GM23248 (cell line): ENCODE results near the gene PRKCQ. TPM values are rescaled to one million over a fixed set of nuclear protein-coding genes. Genes with fewer than 3 reads are reported as not detected.

Source experiments
- DNase-seq: peaks from one replicate; pipeline ENCODE4 v3.0.0-alpha.2; 2015
- H2AFZ ChIP-seq: fragments of 200-600 bp; sonication (generic); 2 replicates; pipeline ENCODE4 v1.6.1; 2016; ENCODE audit warnings: antibody characterized with exemption
- H3F3A ChIP-seq: fragments of 200-600 bp; sonication (generic); 2 replicates; pipeline ENCODE4 v1.6.1; 2016; ENCODE audit warnings: mild to moderate bottlenecking, antibody characterized with exemption, mixed run types; ENCODE audit not compliant: insufficient read depth
- H3K27ac ChIP-seq: fragments of 200-600 bp; sonication (generic); 2 replicates; pipeline ENCODE4 v1.5.1; 2016; ENCODE audit warnings: mild to moderate bottlenecking
- H3K27me3 ChIP-seq: fragments of 200-600 bp; sonication (generic); replicated peaks from 2 replicates; pipeline ENCODE4 v1.6.1; 2016; ENCODE audit warnings: mild to moderate bottlenecking; ENCODE audit not compliant: insufficient read depth
- H3K36me3 ChIP-seq: fragments of 200-600 bp; sonication (generic); 2 replicates; pipeline ENCODE4 v1.6.1; 2016; ENCODE audit warnings: low read depth, mild to moderate bottlenecking
- H3K4me1 ChIP-seq: fragments of 200-600 bp; sonication (generic); 2 replicates; pipeline ENCODE4 v1.6.1; 2016; ENCODE audit warnings: mild to moderate bottlenecking; ENCODE audit not compliant: insufficient read depth
- H3K4me2 ChIP-seq: fragments of 200-600 bp; sonication (generic); one replicate; pipeline ENCODE4 v1.6.1; 2016; ENCODE audit warnings: mild to moderate bottlenecking; ENCODE audit not compliant: unreplicated experiment
- H3K4me3 ChIP-seq: fragments of 200-600 bp; sonication (generic); 2 replicates; pipeline ENCODE4 v1.5.1; 2016; ENCODE audit warnings: mild to moderate bottlenecking
- H3K79me2 ChIP-seq: fragments of 200-600 bp; sonication (generic); 2 replicates; pipeline ENCODE4 v1.6.1; 2016; ENCODE audit warnings: mild to moderate bottlenecking; ENCODE audit not compliant: insufficient read depth
- H3K9ac ChIP-seq: fragments of 200-600 bp; sonication (generic); 2 replicates; pipeline ENCODE4 v1.6.1; 2016; ENCODE audit warnings: mild to moderate bottlenecking
- H3K9me2 ChIP-seq: fragments of 200-600 bp; sonication (generic); 2 replicates; pipeline ENCODE4 v1.6.1; 2016; ENCODE audit warnings: mixed run types, mild to moderate bottlenecking, moderate library complexity; ENCODE audit not compliant: insufficient read depth
- H3K9me3 ChIP-seq: fragments of 200-600 bp; sonication (generic); one replicate; pipeline ENCODE4 v1.6.1; 2017; ENCODE audit warnings: low read depth
- H4K20me1 ChIP-seq: fragments of 200-600 bp; sonication (generic); 2 replicates; pipeline ENCODE4 v1.6.0; 2016; ENCODE audit not compliant: insufficient read depth
- EZH2 ChIP-seq: fragments of 200-600 bp; sonication (generic); IDR thresholded peaks from 2 replicates; pipeline ENCODE4 v1.6.1; 2018; ENCODE audit warnings: antibody characterized with exemption, mild to moderate bottlenecking; ENCODE audit not compliant: insufficient read depth, poor library complexity, severe bottlenecking
- EZH2phosphoT487 ChIP-seq: fragments of 200-600 bp; sonication (generic); IDR thresholded peaks from 2 replicates; pipeline ENCODE4 v1.6.1; 2018; ENCODE audit warnings: antibody characterized with exemption, moderate library complexity, mild to moderate bottlenecking, low read depth; ENCODE audit not compliant: insufficient read depth
- WGBS, 2 experiments: methylation state at CpG; one replicate each; pipeline ENCODE4 v1.1.6; 2015 to 2017; ENCODE audit warnings: low lambda C conversion rate in 2 of 2, low coverage in 1 of 2; ENCODE audit errors: missing lambda C conversion rate in 2 of 2; 5-methylcytosine and 5-hydroxymethylcytosine counted together
- in situ Hi-C: fragments of 300-500 bp; cut with MboI; formaldehyde crosslinking; loops from 2 replicates; pipeline ENCODE4 v1.15.0; 2020
- polyA plus RNA-seq: library from polyadenylated mRNA; unstranded; fragments of >200 nt; fragmentation: Nextera tagmentation; extraction: Ambion mirVana; gene quantifications from 2 replicates; pipeline ENCODE4 v1.2.1, GENCODE V29; 2016
- total RNA-seq: library from RNA; depleted of rRNA; stranded (reverse); fragments of >200 nt; shearing (Covaris generic); gene quantifications from 2 replicates; pipeline ENCODE4 v1.2.3, GENCODE V29; 2014

PRKCQ gene
- total and polyA plus RNA-seq, 2 experiments from 2014 or later = not detected

GRCh38 chr10:6520138-6520537 lies 59.9 kb downstream of the PRKCQ start:
- no peak overlapping the region for H3K4me3 ChIP-seq
- no peaks in the 10 kb centered on the region for H3K36me3 ChIP-seq
- H3K4me2 ChIP-seq = no peak overlapping the region
- no peak overlapping the region for H3K9ac ChIP-seq
- in situ Hi-C loops = no loop called here
- no peaks in the 10 kb centered on the region for H3F3A ChIP-seq
- H3K79me2 ChIP-seq = no peaks in the 10 kb centered on the region
- no peak for DNase-seq
- H3K4me1 ChIP-seq = no peaks in the 10 kb centered on the region
- 60% methylated on average over 10 of the region's 10 CpGs for WGBS, 2 experiments
- no peaks in the 10 kb centered on the region for H3K9me2 ChIP-seq
- no peak overlapping the region for H2AFZ ChIP-seq
- TF ChIP-seq EZH2phosphoT487 (no peak), EZH2 (no peak)
- peaks cover 11% of the 10 kb centered on the region; the same call in 1 of the 2 replicates for H3K27me3 ChIP-seq
- no peak overlapping the region for H3K27ac ChIP-seq
- no peaks in the 10 kb centered on the region for H3K9me3 ChIP-seq
- no peaks in the 10 kb centered on the region for H4K20me1 ChIP-seq

- Histone ChIP-seq H3K4me1 (no peaks in the 10 kb centered on the region), H3K4me3 (no peak overlapping the region), H3K9me3 (no peaks in the 10 kb centered on the region), H3K9me2 (no peaks in the 10 kb centered on the region), H3F3A (no peaks in the 10 kb centered on the region), H3K27me3 (peaks cover 11% of the 10 kb centered on the region; the same call in 1 of the 2 replicates), H4K20me1 (no peaks in the 10 kb centered on the region), H3K79me2 (no peaks in the 10 kb centered on the region), H3K9ac (no peak overlapping the region), H2AFZ (no peak overlapping the region), H3K4me2 (no peak overlapping the region), H3K27ac (no peak overlapping the region), H3K36me3 (no peaks in the 10 kb centered on the region)
- in situ Hi-C loops = no loop called here
- no peak for TF ChIP-seq EZH2phosphoT487
- TF ChIP-seq EZH2 = no peak
- WGBS, 2 experiments = 29 to 31% methylated on average over 5 of the region's 5 CpGs
- DNase-seq = no peak
Measured at GRCh38 chr10:6518791-6519429, 61.2 kb downstream of the PRKCQ start.

- no peak for TF ChIP-seq EZH2phosphoT487
- TF ChIP-seq EZH2 = no peak
- Histone ChIP-seq H3F3A (no peaks in the 10 kb centered on the region), H3K79me2 (no peaks in the 10 kb centered on the region), H3K9me2 (no peaks in the 10 kb centered on the region), H3K27ac (no peak overlapping the region), H3K36me3 (no peaks in the 10 kb centered on the region), H3K27me3 (peaks cover 11% of the 10 kb centered on the region; the same call in 1 of the 2 replicates), H3K4me1 (no peaks in the 10 kb centered on the region), H4K20me1 (no peaks in the 10 kb centered on the region), H3K9ac (no peak overlapping the region), H2AFZ (no peak overlapping the region), H3K4me2 (no peak overlapping the region), H3K9me3 (no peaks in the 10 kb centered on the region), H3K4me3 (no peak overlapping the region)
- 28 to 35% methylated on average over 5 of the region's 5 CpGs for WGBS, 2 experiments
- DNase-seq = no peak
- in situ Hi-C loops = no loop called here
Measured at GRCh38 chr10:6516929-6517284, 63.2 kb downstream of the PRKCQ start.

GRCh38 chr10:6516281-6516928 lies 63.7 kb downstream of the PRKCQ start:
- H3F3A ChIP-seq = no peaks in the 10 kb centered on the region
- H4K20me1 ChIP-seq = no peaks in the 10 kb centered on the region
- H3K9ac ChIP-seq = no peak overlapping the region
- H3K79me2 ChIP-seq = no peaks in the 10 kb centered on the region
- in situ Hi-C loops = no loop called here
- H3K9me2 ChIP-seq = no peaks in the 10 kb centered on the region
- TF ChIP-seq EZH2phosphoT487 (no peak), EZH2 (no peak)
- H2AFZ ChIP-seq = no peak overlapping the region
- H3K9me3 ChIP-seq = no peaks in the 10 kb centered on the region
- DNase-seq = no peak
- H3K36me3 ChIP-seq = no peaks in the 10 kb centered on the region
- no peak overlapping the region for H3K4me3 ChIP-seq
- no peak overlapping the region for H3K27ac ChIP-seq
- 33 to 37% methylated on average over 7 of the region's 7 CpGs for WGBS, 2 experiments
- H3K4me1 ChIP-seq = no peaks in the 10 kb centered on the region
- H3K27me3 ChIP-seq = peaks cover 11% of the 10 kb centered on the region; the same call in 1 of the 2 replicates
- no peak overlapping the region for H3K4me2 ChIP-seq
